ENCODE results near the gene GBP1.

The GBP1 gene

DNA sequence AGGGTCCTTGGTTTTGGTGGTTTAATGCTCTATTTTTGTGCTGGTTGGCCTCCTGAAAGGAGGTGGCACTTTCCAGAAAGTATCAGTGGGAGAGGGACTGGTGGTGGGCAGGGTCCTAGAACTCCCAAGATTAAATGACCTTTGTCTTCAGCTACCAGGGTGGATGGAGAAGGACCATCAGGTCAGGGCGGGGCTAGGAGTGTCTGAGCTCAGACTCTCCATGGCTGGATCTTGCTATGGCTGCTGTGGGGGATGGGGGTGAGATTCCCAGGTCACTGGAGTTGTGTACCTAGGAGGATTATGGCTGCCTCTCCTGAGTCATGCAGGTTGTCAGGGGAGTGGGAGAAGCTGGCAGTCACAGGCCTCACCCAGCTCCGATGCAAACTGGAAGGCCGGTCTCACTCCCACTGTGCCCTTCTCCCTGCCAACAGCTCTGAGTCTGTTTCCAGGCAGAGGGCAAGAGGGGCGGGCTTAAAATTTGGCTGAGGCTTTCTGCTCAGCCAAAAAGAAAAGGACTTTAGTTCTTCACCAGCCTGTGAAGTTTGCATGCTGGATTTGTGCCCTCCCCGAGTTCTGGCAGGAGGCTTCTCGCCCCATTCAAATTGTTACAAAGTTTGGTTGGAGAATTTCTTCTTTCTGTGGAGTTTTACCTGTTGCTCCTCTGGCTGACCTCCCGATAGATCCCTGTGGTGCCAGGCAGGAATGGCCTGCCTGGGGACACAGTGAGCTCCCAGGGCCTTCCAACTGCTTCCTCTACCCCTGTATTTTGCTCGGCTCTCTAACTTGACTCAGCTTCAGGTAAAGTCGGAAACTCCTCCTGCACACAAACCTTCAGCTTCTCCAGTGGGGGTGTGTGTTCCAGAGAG lies 59.5 kb downstream of the GBP1 start:
- DNase-seq (ENCODE audit: low read depth): no peak

Data from stimulated activated CD8-positive, alpha-beta memory T cell treated with anti-CD3 and anti-CD28 coated beads, Interleukin-15, amount 100 ng/mL, for 24 hours (primary cell).